Measurements from ENCODE around the gene BBS9.

DNA sequence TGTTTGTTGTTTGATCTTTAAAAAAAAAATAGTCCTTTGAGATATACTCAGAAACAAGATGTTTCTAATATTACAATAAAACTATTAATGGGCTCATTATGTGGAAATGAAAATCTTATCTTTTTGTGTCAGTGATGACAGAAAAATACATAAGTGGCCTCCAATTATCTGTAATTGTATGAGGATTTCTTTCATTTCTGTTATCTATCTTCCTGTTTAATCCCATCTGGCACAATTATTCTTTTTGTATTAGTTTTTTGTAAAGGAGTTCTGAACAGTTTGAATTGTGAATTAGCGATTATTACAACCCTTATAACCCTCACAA, 270.8 kb downstream of the BBS9 start:
- TF ChIP-seq, protein P1, sequence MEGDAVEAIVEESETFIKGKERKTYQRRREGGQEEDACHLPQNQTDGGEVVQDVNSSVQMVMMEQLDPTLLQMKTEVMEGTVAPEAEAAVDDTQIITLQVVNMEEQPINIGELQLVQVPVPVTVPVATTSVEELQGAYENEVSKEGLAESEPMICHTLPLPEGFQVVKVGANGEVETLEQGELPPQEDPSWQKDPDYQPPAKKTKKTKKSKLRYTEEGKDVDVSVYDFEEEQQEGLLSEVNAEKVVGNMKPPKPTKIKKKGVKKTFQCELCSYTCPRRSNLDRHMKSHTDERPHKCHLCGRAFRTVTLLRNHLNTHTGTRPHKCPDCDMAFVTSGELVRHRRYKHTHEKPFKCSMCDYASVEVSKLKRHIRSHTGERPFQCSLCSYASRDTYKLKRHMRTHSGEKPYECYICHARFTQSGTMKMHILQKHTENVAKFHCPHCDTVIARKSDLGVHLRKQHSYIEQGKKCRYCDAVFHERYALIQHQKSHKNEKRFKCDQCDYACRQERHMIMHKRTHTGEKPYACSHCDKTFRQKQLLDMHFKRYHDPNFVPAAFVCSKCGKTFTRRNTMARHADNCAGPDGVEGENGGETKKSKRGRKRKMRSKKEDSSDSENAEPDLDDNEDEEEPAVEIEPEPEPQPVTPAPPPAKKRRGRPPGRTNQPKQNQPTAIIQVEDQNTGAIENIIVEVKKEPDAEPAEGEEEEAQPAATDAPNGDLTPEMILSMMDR (IDR thresholded peaks at IDR 0.05): no peak
- no peak for TF ChIP-seq EZH2 (IDR thresholded peaks at IDR 0.05; ENCODE audit: borderline replicate concordance, insufficient read depth, low read depth, low read length, poor library complexity, severe bottlenecking)

Data from B cell (primary cell).